HG03103 (cell line): Measurements from ENCODE around the gene OPTC.
"Not testable (repeated sequence)": the region's sequence is repeated elsewhere in the genome, so short reads cannot be mapped to it uniquely, and the experiment has no call there.

Source experiments
- ATAC-seq: cut with Tn5 transposase; IDR thresholded peaks from one replicate; pipeline ENCODE4 v1.9.1; 2021; ENCODE audit warnings: low read depth; ENCODE audit not compliant: unreplicated experiment

OPTC gene

DNA sequence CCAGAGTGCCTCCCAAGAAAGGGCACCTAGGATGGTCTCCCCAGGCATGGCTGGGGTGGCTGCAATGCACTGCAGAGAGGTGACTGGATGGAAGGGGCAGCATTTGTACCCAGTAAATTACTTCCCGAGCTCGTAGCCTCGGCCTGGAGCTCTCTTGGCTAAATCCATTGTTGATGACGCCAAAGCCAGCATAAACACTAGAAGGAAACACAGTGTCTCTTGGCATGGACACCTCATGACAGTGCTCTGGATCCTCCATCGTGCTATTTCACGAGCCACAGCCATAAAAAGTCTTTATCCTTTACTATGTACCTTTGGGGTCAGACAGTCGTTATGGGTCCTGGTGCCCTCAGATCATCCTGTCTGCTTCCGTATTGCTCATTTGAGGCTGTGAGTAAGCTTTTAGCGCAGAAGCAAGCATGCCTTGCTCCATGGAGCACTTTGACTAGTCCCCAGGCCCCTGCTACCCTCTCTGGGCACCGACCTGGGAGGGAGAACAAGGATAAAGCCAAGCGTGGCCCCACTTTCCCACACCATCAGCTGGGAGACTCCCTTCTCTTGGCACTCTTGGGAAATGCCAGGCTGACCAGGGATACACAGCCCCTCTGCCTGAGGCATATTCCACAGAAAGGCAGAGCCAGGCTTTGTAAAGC lies 28.7 kb upstream of the OPTC start:
- ATAC-seq: no peak

DNA sequence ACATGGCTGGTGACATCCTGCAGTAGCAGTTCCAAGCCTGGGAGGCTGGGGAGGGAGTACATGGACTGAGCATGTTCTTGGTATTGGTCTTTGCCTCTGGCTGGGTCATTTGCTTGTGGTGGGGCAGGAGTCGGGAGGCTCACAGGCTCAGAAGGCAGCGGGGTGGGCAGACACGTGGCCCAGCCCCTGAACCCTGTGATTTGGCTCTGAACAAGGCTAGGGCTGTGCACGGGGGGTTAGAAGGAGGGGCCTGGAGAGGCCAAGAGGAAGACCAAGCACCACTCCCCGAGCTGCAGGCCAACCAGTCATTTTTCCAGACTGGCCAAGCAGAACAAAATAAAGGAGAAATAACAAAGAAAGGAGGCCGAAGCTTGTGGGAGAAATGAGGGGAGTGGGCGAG lies 28.0 kb upstream of the OPTC start:
- no peak for ATAC-seq

DNA sequence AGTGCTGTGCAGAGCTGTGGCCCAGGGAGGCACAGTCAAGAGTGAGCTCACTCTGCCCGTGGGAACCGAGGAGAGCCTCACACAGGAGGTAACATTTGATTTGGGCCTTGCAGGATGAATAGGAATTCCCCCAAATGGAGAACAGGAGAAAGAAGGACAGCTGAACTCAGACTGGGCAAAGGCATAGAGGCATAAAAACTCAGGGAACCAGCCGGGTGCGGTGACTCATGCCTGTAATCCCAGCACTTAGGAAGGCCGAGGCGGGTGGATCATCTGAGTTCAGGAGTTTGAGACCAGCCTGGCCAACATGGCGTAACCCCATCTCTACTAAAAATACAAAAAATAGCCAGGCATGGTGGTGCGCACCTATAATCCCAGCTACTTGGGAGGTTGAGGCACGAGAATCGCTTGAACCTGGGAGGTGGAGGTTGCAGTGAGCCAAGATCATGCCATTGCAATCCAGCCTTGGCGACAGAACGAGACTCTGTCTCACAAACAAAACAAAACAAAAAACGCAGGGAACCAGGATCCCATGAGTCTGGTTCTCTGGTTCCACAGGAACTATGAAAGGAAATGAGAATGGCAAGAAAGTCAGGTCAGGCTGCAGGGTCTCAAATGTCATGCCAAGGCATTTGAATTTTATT lies 26.9 kb upstream of the OPTC start:
- not testable (repeated sequence) for ATAC-seq

DNA sequence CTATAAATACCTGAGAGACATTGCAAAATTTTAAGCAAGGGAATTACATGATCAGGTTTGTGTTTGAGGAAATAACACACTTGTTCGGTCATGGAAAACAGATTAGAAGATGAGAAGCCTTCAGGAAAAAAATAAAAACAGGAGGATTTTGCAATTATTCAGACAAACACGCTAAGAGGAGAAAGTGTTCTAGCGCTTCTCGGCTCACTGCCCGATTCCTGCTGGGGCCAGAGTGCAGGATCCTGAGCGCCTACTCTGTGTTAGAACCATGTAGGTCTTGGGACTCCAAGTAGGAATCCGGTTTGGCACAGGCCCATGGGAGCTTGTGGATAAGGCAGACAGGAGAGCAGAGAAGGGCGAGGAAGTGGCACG lies 26.4 kb upstream of the OPTC start:
- ATAC-seq: no peak

DNA sequence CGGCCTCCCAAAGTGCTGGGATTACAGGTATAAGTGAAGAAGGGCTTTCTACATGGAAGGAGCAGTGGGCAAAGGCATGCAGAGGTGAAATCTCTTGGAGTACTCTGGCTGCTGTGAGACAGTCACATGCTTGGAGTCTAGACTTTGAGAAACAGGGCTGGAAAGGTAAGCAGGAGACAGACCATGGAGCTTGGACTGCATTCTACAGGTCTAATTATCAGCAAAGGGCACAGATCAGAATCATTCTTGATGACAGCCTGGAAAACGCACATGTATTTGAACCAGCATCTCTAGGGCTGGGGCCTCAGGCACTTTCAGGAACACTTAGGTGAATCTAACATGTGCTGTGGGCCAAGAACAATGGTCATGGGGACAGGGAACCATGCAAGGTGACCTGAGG lies 25.6 kb upstream of the OPTC start:
- ATAC-seq: no peak

DNA sequence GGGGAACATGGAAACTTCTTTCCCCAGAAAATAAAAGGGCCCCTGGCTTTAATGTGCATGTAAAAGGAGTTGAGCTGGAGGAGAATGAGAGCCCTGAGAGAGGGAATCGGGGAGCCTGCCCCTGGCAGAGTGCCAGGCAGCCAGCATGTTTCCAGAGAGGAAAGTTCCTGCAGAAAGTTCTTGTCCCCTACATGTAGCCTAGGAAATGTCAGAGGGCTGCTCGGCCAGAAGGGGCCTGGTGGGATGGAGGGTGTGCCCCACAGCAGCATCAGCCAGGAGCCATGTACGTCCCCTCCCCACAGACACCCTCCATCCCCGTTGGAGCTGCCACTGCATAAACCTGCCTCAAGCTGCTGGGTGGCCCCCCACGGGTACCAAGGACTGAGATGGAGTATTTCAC lies 23.7 kb upstream of the OPTC start:
- no peak for ATAC-seq

DNA sequence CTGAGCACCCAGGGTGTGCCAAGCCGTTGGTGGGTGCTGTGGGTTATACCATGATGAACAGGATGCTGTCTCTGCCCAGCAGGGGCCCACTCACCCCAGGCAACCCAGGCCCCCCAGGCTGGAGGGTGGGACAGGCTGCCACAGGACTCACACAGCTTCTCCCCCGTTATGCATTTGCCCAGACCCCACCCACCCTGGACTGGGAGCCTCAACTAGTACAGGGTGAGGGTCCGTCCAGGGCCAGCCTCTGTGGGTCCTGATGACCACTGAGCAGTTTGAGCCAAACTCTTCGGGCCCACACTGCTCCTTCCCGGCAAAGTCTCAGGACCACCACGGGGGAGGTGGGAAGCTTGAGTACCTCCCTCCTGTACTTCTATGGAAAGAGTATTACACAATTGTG lies 22.1 kb upstream of the OPTC start:
- no peak for ATAC-seq

DNA sequence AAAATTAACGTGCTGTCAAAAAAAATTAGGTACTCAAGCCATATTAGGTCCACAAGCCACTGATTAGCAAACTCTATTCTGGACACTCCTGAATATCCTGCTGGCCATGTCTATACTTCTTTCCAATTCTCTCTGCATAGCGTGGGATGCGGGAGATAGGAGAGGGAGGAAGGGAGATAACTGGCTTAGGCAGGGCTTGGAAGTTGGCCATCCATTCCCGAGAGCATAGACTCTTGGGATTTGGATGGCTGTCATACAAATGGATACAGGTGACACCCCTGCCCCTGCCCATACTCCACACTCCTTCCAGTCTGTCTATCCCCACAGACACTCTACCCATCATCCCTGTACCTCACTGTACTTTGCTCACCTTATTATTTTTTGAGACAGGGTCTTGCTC lies 20.7 kb upstream of the OPTC start:
- ATAC-seq: no peak

DNA sequence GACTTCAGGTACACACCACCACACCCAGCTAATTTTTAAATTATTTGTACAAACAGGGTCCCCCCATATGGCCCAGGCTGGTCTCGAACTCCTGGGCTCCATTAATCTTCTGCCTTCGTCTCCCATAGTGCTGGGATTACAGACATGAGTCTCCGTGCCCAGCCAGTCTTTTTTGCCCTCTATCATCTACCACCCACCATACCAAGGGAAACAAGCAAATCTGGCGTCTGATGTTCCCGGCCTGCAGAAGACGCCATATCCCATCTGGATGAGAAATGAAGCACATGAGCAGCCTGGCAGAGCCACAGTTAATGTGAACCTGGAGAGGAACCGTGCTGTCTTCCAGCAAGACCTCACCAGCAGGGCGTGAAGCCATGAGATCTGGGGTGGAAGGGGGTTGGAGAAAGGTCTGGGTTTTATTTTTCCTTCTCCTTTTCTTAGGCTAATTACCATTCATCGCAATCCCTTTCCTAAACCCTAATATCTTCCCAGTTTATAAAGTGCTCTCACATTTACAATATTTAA lies 20.1 kb upstream of the OPTC start:
- ATAC-seq: no peak

DNA sequence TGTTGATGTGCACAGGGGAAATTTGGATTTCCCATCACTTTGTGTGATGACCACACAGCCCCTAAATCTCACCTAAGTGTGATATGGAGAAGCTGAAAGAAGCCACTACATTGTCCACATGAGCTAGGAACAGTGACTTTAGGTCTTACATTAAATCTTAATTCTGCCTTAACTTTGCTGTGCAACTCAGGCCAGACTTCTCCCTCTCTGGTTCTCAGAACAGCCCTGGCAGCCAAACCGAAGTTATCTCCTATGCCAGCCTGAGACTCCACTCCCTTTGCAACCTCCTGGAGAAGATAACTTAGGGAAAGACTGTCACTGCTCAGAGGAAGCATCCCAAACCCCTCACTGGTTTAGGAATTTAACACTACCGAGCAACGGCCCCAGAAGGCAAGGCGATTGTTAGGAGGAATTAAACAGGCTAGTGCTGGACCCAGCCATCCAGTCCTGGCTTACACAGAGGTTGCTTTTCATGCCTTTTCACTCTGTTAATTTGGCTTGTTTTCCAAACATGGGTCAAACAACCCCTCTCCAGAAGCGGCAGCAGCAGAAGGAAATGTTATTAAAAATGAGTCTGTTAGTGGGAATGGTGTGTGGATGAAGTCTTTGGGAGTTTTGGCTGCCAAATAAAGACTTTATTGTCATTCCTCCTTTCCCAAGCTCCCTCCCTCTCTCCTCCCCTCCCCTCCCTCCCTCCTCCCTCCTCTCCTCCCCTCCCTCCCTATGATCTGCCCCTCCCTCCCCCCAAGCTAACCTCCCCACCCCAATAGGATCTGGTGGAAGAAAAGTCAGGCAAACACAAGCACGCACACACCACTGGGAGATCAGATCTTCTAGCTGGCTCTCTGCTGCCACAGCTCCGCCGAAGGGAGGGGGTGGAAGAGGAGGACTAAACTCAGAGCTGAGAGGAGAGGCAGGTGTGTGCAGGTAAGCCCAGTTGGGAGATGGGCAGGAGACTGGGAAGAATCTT lies 18.7 kb upstream of the OPTC start, which contains the start of gene PRELP:
PRELP (plus strand) TSS at position 795 of the 970 bp plus-strand sequence. CDS start 7,379 bp downstream, outside the sequence.
- ATAC-seq: no peak

DNA sequence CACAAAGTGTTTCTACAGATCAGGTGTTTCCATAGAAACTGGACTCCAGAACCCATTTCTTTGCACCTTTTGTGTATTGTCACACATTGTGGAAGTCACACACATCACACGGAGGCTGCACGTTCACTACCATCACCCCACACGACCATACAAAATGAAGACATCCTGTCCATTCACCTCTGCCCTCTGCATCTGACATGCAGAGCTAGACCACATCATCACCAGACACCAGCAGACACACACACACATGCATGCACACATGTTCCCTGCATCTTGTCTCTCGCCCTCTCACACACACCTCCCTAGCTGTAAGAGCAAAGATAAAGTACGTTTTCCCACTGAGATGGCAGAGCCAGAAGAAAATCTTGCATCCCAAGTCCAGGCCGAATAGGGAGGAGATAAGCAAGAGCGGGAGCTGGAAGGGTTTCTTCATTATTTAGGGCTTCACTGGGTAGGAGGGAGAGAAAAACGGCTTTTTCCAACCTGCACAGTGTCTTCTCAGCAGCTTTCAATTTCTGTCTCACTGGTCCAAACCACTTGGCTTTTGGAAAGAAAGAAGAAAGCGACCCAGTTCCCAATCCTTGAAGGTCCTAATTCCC lies 17.6 kb upstream of the OPTC start:
- no peak for ATAC-seq

DNA sequence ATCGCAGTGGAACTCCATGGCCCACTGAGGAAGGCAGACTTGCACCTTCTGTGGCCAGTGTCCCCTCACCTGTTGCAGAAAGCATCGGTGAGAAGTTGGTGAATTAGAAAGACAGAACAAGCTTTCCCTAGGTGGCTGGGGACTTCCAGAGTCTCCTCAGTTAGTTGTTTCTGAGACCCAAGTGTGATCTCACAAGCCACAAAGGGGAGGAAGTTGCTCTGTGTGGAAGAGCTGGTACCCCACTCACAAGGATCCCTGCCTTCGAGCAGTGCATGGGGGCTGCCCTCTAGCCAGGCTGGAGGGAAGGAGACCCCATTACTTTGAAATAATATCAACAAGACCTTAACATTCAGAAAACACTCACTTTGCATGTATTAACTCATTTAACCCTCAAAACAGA lies 16.2 kb upstream of the OPTC start:
- ATAC-seq: no peak

DNA sequence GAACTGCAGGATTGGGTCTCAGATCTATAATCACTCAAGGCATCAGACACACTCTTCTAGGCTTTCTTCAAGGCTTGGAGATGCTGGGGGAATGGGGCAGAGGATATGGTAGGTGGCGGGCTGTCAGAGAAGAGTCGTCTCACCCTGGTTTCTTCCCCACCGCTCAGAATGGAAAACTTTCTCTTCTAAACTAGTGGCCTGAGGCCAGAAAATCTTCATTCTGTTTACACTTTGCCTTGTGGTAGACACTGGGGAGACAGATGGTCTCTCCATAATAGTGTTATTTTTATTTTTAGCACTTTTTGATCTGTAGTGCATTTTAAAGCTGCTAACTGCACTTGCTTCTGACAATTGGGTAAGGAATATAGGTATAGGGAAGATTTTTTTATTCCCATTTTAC lies 15.7 kb upstream of the OPTC start:
- ATAC-seq: no peak

DNA sequence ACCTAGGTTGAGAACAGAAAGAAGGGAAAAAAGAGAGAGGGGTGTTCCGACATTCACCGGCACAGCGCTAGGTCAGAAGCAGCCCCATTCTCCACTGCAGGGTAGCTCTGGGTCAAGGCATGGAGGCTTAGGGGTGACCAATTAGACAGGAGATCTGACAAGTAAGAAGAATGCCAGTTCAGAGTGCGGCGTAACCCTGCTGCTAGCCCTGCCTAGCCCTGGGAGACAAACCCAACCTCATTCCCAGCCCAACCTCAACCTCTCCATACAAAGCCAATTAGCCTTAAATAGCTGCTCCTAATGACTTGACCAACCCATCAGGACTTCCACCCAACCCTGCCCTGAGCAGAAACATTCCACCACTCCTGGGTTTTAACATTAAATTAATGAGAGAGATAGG lies 15.0 kb upstream of the OPTC start:
- ATAC-seq: no peak

DNA sequence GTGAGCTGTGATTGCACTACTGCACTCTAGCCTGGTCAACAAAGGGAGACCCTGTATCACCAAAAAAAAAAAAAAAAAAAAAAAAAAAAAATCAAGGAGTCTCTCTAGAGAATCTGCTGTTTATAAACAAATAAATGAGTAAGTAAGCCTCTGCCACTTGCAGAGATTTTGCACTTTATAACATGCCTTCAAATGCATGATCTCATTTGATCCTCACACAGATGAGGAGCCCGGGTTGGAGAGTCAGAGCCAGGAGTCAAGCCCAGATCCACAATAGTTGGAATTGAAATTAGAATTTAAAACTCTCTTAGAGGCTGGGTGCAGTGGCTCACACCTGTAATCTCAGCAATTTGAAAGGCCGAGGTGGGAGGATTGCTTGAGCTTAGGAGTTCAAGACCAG lies 14.3 kb upstream of the OPTC start:
- no peak for ATAC-seq

DNA sequence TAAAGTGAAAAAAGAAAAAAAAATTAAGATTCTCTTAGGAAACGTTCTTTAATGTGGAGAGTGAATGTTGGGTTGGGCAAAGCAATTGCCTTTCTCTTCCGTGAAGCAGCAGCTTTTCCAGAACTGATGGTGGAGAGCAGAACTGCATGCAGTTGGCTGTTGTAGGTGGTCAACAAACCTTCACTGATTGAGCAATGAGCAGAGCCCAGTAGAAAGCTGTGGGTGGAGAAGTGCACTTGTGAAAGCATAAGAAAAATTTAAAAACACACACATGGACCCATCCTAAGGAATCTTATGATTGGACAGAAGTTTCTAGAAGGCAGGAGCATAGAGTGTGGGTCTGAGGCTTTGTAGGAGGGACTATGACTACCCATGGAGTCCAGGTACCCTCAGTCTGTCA lies 13.9 kb upstream of the OPTC start:
- ATAC-seq: no peak

DNA sequence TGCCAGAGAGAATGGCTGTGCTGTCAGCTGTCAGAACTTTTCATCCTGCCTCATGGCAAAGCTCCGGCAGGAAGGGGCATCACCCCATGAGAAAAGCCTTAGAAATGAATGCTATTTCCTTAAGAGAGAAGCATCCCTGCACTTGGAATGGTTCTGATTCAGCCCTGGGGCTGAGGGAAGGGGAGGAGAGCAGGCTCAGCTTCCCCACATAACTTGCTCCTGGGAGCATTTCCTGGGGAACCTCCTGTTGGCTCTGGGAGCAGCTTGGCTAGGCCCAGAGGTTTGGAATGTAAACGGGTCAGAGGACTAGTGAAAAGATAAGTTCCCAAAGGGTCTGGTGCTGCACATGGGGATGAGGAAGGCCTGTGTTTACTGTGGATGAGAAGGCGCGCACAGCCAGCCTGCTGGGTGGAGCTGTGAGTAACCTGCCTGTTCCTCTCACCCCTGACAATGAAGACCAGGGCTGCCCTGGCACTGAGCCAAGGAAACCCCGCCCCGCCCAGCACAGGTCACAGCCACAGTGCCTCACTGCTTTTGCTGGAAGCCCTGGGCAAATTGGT lies 13.3 kb upstream of the OPTC start:
- ATAC-seq: no peak

DNA sequence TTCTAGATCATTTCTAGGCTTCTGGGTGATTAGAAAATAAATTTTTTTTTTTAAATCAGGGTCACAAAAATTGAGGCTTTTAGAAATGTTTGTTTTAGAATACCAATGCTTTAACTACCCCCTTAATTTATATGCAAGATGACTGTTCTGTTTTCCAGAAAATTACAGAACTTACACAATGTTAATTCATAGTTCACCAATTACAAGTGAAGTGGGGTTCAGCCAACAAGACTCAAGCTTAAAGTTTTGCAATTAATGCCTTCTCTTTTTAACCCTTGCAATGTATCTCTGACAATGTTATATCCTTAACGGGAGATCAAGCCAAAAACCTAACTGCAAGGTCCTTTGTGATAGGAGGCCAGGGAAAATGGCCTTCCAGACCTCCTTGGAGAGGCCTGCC lies 12.8 kb upstream of the OPTC start:
- no peak for ATAC-seq

DNA sequence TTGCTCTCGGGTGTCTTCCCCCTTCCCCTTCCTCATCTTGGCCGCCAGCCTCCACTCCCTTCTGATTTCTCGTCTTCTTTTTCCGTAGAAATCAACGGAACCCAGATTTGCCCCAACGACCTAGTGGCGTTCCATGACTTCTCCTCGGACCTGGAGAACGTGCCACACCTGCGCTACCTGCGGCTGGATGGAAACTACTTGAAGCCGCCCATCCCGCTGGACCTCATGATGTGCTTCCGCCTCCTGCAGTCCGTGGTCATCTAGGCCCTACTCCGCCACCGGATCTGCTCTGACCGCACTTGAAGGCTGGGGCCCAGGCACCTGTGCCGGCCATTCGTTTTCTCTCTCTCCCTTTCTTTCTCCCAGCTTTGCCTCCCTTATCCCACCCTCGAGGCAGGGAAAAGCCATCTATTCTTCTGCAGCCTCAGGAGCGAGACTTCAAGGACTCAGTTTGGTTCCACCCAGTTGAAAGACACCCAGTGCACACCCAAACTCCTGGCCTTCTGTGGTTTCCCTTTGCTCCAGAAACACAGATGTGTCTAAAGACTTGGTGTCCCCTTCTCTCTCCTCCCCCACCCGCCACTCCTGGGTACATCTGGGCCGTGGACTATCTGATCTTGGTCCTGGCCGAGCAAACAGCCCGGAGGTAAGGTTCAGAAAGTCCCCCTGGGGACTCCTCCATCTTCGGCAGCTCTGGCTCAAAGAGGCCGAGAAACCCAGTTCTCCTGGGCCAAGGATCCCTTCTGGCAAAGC lies 7.2 kb upstream of the OPTC start:
- ATAC-seq: no peak

DNA sequence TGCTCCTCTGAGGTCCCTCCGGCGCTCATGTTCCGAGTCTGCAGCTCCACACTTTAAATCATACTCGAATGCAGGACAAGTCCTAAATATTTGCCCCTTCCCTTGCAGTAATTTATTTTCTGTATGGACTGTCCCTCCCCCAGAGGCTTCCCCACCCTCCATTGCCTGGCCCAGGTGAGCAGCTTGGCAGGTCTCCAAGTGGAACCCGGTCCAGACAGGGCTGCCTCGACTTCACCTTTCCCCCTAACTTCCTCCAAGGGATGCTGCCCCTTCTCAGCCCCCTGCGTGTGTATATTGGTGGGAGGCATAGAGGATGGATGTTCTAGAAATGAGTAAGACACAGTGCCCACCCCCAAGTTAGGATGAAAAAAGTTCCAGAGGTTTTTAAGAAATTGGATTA lies 5.4 kb upstream of the OPTC start:
- ATAC-seq: no peak
